Measurements from ENCODE around the gene ZNF70. TPM values are rescaled to one million over a fixed set of nuclear protein-coding genes. Genes with fewer than 3 reads are reported as not detected.

ZNF70 gene
- total RNA-seq, 1 experiment from 2014 or later = 3.3 TPM

DNA sequence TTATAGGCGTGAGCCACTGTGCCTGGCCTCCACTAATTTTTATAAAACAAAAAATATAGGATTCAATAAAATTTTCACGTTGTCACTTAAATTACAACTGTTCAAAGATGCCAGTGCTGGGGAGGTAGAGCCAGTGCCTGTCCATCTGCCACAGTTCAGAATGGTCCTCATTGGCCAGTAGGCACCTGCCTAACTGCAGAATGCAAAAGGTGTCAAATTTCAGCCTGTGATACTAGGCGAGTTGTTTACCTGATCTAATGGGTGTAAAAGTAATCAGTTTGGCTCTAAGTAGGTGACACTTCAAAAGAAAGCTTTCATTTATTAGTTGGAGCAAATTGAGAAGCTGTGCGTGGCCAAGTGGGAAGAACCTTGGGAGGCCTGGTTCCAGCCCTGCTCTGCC lies 38.2 kb upstream of the ZNF70 start (continued):
- TF ChIP-seq, protein P1, sequence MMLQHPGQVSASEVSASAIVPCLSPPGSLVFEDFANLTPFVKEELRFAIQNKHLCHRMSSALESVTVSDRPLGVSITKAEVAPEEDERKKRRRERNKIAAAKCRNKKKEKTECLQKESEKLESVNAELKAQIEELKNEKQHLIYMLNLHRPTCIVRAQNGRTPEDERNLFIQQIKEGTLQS (CRISPR knock-in tag; conservative IDR thresholded peaks at IDR 0.05) = no peak
- TF ChIP-seq RELA (CRISPR knock-in tag; IDR thresholded peaks at IDR 0.05; ENCODE audit: borderline replicate concordance) (no peak), RORB (CRISPR knock-in tag; IDR thresholded peaks at IDR 0.05) (no peak), NFE2L1 (CRISPR knock-in tag; IDR thresholded peaks at IDR 0.05) (no peak), CREB1 (CRISPR knock-in tag; IDR thresholded peaks at IDR 0.05) (no peak)
- TF ChIP-seq, protein P2, sequence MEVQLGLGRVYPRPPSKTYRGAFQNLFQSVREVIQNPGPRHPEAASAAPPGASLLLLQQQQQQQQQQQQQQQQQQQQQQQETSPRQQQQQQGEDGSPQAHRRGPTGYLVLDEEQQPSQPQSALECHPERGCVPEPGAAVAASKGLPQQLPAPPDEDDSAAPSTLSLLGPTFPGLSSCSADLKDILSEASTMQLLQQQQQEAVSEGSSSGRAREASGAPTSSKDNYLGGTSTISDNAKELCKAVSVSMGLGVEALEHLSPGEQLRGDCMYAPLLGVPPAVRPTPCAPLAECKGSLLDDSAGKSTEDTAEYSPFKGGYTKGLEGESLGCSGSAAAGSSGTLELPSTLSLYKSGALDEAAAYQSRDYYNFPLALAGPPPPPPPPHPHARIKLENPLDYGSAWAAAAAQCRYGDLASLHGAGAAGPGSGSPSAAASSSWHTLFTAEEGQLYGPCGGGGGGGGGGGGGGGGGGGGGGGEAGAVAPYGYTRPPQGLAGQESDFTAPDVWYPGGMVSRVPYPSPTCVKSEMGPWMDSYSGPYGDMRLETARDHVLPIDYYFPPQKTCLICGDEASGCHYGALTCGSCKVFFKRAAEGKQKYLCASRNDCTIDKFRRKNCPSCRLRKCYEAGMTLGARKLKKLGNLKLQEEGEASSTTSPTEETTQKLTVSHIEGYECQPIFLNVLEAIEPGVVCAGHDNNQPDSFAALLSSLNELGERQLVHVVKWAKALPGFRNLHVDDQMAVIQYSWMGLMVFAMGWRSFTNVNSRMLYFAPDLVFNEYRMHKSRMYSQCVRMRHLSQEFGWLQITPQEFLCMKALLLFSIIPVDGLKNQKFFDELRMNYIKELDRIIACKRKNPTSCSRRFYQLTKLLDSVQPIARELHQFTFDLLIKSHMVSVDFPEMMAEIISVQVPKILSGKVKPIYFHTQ (CRISPR knock-in tag; IDR thresholded peaks at IDR 0.05) = no peak
- TF ChIP-seq, protein P3, sequence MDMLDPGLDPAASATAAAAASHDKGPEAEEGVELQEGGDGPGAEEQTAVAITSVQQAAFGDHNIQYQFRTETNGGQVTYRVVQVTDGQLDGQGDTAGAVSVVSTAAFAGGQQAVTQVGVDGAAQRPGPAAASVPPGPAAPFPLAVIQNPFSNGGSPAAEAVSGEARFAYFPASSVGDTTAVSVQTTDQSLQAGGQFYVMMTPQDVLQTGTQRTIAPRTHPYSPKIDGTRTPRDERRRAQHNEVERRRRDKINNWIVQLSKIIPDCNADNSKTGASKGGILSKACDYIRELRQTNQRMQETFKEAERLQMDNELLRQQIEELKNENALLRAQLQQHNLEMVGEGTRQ (CRISPR knock-in tag; IDR thresholded peaks at IDR 0.05) = no peak
- TF ChIP-seq, protein P4, sequence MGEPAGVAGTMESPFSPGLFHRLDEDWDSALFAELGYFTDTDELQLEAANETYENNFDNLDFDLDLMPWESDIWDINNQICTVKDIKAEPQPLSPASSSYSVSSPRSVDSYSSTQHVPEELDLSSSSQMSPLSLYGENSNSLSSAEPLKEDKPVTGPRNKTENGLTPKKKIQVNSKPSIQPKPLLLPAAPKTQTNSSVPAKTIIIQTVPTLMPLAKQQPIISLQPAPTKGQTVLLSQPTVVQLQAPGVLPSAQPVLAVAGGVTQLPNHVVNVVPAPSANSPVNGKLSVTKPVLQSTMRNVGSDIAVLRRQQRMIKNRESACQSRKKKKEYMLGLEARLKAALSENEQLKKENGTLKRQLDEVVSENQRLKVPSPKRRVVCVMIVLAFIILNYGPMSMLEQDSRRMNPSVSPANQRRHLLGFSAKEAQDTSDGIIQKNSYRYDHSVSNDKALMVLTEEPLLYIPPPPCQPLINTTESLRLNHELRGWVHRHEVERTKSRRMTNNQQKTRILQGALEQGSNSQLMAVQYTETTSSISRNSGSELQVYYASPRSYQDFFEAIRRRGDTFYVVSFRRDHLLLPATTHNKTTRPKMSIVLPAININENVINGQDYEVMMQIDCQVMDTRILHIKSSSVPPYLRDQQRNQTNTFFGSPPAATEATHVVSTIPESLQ (CRISPR knock-in tag; IDR thresholded peaks at IDR 0.05) = no peak

DNA sequence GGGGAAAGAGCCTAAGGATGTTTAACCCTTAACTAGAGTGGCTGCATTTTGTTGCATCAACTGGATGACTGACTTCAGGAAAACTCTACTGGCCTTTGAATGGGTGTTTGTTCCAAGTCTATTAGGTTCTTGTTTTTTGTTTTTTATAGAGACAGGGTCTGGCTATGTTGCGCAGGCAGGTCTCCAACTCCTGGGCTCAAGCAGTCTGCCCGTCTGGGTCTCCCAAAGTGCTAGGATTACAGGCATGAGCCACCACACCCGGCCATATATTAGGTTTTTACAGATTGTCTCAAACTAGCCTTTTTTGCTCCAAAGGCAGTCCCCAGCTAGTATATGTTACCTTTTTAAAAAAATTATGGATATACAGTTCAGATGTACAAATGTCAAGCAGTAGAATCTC lies 37.0 kb upstream of the ZNF70 start:
- peaks cover 30% of the 10 kb centered on the region for H3K4me1 Mint-ChIP-seq
- ATAC-seq (no peak), DNase-seq (ENCODE audit: low spot score) (no peak)
- POLR2A ChIA-PET = no interaction called here
- TF ChIP-seq NFE2L1 (CRISPR knock-in tag; IDR thresholded peaks at IDR 0.05) = no peak
- no peak for TF ChIP-seq GTF2I (CRISPR knock-in tag; conservative IDR thresholded peaks at IDR 0.05)
- peak overlapping the region; percentile 89 for H3K4me3 Mint-ChIP-seq
- H3K27me3 Mint-ChIP-seq (ENCODE audit: low read depth) = no peaks in the 10 kb centered on the region
- H3K27ac Mint-ChIP-seq = peak overlapping the region; percentile 78
- H3K9me3 Mint-ChIP-seq = no peaks in the 10 kb centered on the region
- H3K36me3 Mint-ChIP-seq = peaks cover 24% of the 10 kb centered on the region
- CTCF ChIA-PET = interaction anchor here (0.6 to 2.4 kb wide), 5 partner anchors 11 to 106 kb away, joined by 3 to 17 read pairs (median 4); partner anchors contain the start of gene MIF

DNA sequence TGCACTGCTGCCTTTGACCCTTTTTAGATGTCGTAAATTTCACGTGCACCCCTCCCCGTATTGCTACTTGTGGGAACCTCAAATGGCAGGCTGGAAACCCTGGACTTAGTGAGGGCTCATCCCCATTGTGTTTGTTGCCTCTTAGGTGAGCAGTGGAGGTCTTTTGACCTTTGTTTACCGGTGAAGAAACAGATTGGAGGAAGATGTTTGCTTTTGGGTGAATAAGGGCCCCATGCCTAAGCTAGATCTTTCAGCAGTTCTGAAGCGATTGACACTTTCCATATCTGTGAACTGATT lies 36.6 kb upstream of the ZNF70 start:
- DNase-seq (ENCODE audit: low spot score) = no peak
- Mint-ChIP-seq H3K27me3 (ENCODE audit: low read depth) (no peaks in the 10 kb centered on the region), H3K27ac (peak overlapping the region; percentile 78), H3K4me3 (peak overlapping the region; percentile 89), H3K4me1 (peaks cover 30% of the 10 kb centered on the region), H3K9me3 (no peaks in the 10 kb centered on the region), H3K36me3 (peaks cover 20% of the 10 kb centered on the region)
- ChIA-PET CTCF (interaction anchor here (1.2 to 1.4 kb wide), 2 partner anchors 13 to 62 kb away, joined by 3 to 6 read pairs; no protein-coding TSS in a partner anchor), POLR2A (interaction anchor here (0.6 kb wide), 2 partner anchors 30 to 1883 kb away, joined by 7 to 9 read pairs; no protein-coding TSS in a partner anchor)
- ATAC-seq = no peak; the same call in 1 of the 2 replicates
- TF ChIP-seq ZBTB21 (CRISPR knock-in tag; IDR thresholded peaks at IDR 0.05; ENCODE audit: borderline replicate concordance) = 0 out of 2 replicates have a peak, but pooled peaks have one; percentile 8
- TF ChIP-seq, protein P5, sequence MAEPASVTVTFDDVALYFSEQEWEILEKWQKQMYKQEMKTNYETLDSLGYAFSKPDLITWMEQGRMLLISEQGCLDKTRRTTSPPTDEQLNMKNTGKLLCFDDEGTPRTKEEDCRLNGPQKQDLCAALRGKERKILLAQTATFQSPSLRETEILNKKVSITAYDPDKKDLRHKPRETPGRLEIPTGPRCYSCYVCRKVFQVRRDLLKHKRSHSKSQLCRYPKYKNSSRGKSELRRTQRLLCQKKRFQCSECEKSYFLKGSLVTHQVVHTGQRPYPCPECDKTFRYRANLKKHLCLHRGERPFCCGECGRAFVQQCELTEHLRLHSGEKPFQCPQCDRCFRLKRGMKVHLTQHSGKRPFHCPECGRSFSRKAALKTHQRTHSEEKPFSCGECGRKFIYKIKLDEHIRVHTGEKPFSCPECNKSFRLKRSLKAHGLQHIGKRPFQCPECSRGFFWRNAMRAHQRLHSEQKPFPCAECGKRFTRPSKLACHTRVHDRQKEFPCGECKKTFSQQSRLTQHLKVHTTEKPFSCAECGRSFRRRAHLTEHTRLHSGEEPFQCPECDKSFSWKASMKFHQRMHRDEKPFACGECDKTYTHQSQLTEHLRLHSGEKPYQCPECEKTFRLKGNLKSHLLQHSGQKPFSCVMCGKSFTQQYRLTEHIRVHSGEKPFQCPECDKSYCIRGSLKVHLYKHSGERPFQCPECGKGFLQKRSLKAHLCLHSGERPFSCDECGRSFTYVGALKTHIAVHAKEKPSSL (CRISPR knock-in tag; conservative IDR thresholded peaks at IDR 0.05) = no peak
- TF ChIP-seq, protein P6, sequence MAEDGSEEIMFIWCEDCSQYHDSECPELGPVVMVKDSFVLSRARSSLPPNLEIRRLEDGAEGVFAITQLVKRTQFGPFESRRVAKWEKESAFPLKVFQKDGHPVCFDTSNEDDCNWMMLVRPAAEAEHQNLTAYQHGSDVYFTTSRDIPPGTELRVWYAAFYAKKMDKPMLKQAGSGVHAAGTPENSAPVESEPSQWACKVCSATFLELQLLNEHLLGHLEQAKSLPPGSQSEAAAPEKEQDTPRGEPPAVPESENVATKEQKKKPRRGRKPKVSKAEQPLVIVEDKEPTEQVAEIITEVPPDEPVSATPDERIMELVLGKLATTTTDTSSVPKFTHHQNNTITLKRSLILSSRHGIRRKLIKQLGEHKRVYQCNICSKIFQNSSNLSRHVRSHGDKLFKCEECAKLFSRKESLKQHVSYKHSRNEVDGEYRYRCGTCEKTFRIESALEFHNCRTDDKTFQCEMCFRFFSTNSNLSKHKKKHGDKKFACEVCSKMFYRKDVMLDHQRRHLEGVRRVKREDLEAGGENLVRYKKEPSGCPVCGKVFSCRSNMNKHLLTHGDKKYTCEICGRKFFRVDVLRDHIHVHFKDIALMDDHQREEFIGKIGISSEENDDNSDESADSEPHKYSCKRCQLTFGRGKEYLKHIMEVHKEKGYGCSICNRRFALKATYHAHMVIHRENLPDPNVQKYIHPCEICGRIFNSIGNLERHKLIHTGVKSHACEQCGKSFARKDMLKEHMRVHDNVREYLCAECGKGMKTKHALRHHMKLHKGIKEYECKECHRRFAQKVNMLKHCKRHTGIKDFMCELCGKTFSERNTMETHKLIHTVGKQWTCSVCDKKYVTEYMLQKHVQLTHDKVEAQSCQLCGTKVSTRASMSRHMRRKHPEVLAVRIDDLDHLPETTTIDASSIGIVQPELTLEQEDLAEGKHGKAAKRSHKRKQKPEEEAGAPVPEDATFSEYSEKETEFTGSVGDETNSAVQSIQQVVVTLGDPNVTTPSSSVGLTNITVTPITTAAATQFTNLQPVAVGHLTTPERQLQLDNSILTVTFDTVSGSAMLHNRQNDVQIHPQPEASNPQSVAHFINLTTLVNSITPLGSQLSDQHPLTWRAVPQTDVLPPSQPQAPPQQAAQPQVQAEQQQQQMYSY (CRISPR knock-in tag; IDR thresholded peaks at IDR 0.05) = peak; percentile 61
- TF ChIP-seq, protein P7, sequence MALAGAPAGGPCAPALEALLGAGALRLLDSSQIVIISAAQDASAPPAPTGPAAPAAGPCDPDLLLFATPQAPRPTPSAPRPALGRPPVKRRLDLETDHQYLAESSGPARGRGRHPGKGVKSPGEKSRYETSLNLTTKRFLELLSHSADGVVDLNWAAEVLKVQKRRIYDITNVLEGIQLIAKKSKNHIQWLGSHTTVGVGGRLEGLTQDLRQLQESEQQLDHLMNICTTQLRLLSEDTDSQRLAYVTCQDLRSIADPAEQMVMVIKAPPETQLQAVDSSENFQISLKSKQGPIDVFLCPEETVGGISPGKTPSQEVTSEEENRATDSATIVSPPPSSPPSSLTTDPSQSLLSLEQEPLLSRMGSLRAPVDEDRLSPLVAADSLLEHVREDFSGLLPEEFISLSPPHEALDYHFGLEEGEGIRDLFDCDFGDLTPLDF (CRISPR knock-in tag; IDR thresholded peaks at IDR 0.05) = no peak
- TF ChIP-seq, protein P8, sequence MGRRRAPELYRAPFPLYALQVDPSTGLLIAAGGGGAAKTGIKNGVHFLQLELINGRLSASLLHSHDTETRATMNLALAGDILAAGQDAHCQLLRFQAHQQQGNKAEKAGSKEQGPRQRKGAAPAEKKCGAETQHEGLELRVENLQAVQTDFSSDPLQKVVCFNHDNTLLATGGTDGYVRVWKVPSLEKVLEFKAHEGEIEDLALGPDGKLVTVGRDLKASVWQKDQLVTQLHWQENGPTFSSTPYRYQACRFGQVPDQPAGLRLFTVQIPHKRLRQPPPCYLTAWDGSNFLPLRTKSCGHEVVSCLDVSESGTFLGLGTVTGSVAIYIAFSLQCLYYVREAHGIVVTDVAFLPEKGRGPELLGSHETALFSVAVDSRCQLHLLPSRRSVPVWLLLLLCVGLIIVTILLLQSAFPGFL (CRISPR knock-in tag; IDR thresholded peaks at IDR 0.05; ENCODE audit: borderline replicate concordance) = no peak
- TF ChIP-seq, protein P9, sequence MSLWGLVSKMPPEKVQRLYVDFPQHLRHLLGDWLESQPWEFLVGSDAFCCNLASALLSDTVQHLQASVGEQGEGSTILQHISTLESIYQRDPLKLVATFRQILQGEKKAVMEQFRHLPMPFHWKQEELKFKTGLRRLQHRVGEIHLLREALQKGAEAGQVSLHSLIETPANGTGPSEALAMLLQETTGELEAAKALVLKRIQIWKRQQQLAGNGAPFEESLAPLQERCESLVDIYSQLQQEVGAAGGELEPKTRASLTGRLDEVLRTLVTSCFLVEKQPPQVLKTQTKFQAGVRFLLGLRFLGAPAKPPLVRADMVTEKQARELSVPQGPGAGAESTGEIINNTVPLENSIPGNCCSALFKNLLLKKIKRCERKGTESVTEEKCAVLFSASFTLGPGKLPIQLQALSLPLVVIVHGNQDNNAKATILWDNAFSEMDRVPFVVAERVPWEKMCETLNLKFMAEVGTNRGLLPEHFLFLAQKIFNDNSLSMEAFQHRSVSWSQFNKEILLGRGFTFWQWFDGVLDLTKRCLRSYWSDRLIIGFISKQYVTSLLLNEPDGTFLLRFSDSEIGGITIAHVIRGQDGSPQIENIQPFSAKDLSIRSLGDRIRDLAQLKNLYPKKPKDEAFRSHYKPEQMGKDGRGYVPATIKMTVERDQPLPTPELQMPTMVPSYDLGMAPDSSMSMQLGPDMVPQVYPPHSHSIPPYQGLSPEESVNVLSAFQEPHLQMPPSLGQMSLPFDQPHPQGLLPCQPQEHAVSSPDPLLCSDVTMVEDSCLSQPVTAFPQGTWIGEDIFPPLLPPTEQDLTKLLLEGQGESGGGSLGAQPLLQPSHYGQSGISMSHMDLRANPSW (CRISPR knock-in tag; conservative IDR thresholded peaks at IDR 0.05; ENCODE audit: low read depth) = no peak
